Sigmoid colon (tissue), 7 donors: ENCODE data around the gene TMBIM1. TPM values are rescaled to one million over a fixed set of nuclear protein-coding genes. Genes with fewer than 3 reads are reported as not detected.

Source experiments
- DNase-seq: peaks from one replicate; pipeline ENCODE4 v3.0.0-alpha.2; 2019
- H3K27ac ChIP-seq, 4 donors: fragments of 200-600 bp; sonication (generic); one replicate each; pipeline ENCODE4 v1.5.1; 2016 to 2019; ENCODE audit warnings: mild to moderate bottlenecking in 1 of 4
- H3K27me3 ChIP-seq, 3 donors: fragments of 200-600 bp; sonication (generic); one replicate each; pipeline ENCODE4 v1.5.1; 2019; ENCODE audit warnings: mild to moderate bottlenecking in 1 of 3
- H3K36me3 ChIP-seq, 4 donors: fragments of 200-600 bp; sonication (generic); one replicate each; pipeline ENCODE4 v1.5.1; 2016 to 2019
- H3K4me1 ChIP-seq, 4 donors: fragments of 200-600 bp; sonication (generic); one replicate each; pipeline ENCODE4 v1.5.1; 2017 to 2019
- H3K4me3 ChIP-seq, 4 donors: fragments of 200-600 bp; sonication (generic); one replicate each; pipeline ENCODE4 v1.5.1; 2017 to 2019; ENCODE audit warnings: mild to moderate bottlenecking in 2 of 4, moderate library complexity in 1 of 4
- H3K9me3 ChIP-seq, 4 donors: fragments of 200-600 bp in 3 of 4; sonication (generic) in 3 of 4; one replicate each; pipeline versions ENCODE4 v1.5.1 to v1.6.1; 2013 to 2019
- EP300 ChIP-seq, 4 donors: sonication (generic); formaldehyde crosslinking; IDR thresholded peaks; one replicate each; pipeline ENCODE4 v1.6.1; 2017; ENCODE audit warnings: antibody characterized with exemption in 4 of 4
- POLR2A ChIP-seq, 2 donors: fragments of 450-650 bp; IDR thresholded peaks; one replicate each; pipeline ENCODE4 v1.6.1; 2016; ENCODE audit warnings: antibody characterized with exemption in 2 of 2, mild to moderate bottlenecking in 2 of 2, moderate library complexity in 2 of 2
- POLR2AphosphoS5 ChIP-seq, 4 donors: sonication (generic); formaldehyde crosslinking; IDR thresholded peaks; one replicate each; pipeline ENCODE4 v1.6.1; 2017; ENCODE audit warnings: antibody characterized with exemption in 4 of 4
- WGBS, 2 donors: extraction: QIAGEN DNeasy Blood & Tissue Kit; methylation state at CpG; one replicate each; pipeline ENCODE4 v1.1.7; 2013; 5-methylcytosine and 5-hydroxymethylcytosine counted together
- intact Hi-C: fragments of 100-400 bp; cut with DNase I; formaldehyde crosslinking; loops from one replicate; pipeline ENCODE4 v1.15.1; 2023
- polyA plus RNA-seq, 3 donors: library from polyadenylated mRNA; stranded (reverse); fragments of 200-250 nt; gene quantifications; one replicate each; pipeline ENCODE4 v1.2.3, GENCODE V29; 2013
- total RNA-seq, 4 donors: library from RNA; depleted of rRNA; stranded (reverse); fragments of >200 nt; gene quantifications; one replicate each; pipeline ENCODE4 v1.1.0, GENCODE V29; 2016
- TF ChIP-seq, protein P1 (sequence below), 4 experiments: fragments of 450-650 bp in 3 of 4; fragments of 200-600 bp in 1 of 4; IDR thresholded peaks; one replicate each; pipeline ENCODE4 v1.5.1; 2016 to 2019; ENCODE audit warnings: antibody characterized with exemption in 4 of 4, mild to moderate bottlenecking in 3 of 4, moderate library complexity in 2 of 4
- donor health status: healthy with polysubstance abuse.
- donor health status: Bipolar disorder and iron deficiency.
- donor health status: healthy.

Gene TMBIM1
- total and polyA plus RNA-seq, 7 donors = 90.2 to 204 (median 139) TPM

- Histone ChIP-seq H3K4me3 (no peak overlapping the region), H3K4me1 (peaks cover 0 to 64% (median 57%) of the 10 kb centered on the region in 4 donors), H3K27ac (peak overlapping the region in 3 of 4 donors; percentile 18 to 82 (median 49)), H3K9me3 (no peaks in the 10 kb centered on the region), H3K36me3 (peaks cover 29 to 48% (median 33%) of the 10 kb centered on the region in 4 donors), H3K27me3 (no peaks in the 10 kb centered on the region)
- intact Hi-C loops = no loop called here
- WGBS, 2 donors = 29 to 74% methylated on average over 22 of the region's 22 CpGs
- peak; percentile 63 for DNase-seq
- TF ChIP-seq POLR2AphosphoS5 (IDR thresholded peaks at IDR 0.05) (no peak), EP300 (IDR thresholded peaks at IDR 0.05) (no peak), POLR2A (IDR thresholded peaks at IDR 0.05) (no peak)
- TF ChIP-seq, protein P1, sequence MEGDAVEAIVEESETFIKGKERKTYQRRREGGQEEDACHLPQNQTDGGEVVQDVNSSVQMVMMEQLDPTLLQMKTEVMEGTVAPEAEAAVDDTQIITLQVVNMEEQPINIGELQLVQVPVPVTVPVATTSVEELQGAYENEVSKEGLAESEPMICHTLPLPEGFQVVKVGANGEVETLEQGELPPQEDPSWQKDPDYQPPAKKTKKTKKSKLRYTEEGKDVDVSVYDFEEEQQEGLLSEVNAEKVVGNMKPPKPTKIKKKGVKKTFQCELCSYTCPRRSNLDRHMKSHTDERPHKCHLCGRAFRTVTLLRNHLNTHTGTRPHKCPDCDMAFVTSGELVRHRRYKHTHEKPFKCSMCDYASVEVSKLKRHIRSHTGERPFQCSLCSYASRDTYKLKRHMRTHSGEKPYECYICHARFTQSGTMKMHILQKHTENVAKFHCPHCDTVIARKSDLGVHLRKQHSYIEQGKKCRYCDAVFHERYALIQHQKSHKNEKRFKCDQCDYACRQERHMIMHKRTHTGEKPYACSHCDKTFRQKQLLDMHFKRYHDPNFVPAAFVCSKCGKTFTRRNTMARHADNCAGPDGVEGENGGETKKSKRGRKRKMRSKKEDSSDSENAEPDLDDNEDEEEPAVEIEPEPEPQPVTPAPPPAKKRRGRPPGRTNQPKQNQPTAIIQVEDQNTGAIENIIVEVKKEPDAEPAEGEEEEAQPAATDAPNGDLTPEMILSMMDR (IDR thresholded peaks at IDR 0.05) = no peak
These were observed 27.3 kb downstream of the TMBIM1 start for GRCh38 chr2:218264773-218265561.

- H3K4me1 ChIP-seq = peaks cover 0 to 69% (median 62%) of the 10 kb centered on the region in 4 donors
- H3K27me3 ChIP-seq = no peaks in the 10 kb centered on the region
- H3K9me3 ChIP-seq = no peaks in the 10 kb centered on the region
- peaks cover 29 to 48% (median 33%) of the 10 kb centered on the region in 4 donors for H3K36me3 ChIP-seq
- no peak for TF ChIP-seq EP300 (IDR thresholded peaks at IDR 0.05)
- TF ChIP-seq, protein P1 (IDR thresholded peaks at IDR 0.05) = no peak
- TF ChIP-seq POLR2A (IDR thresholded peaks at IDR 0.05) = no peak
- TF ChIP-seq POLR2AphosphoS5 (IDR thresholded peaks at IDR 0.05) = no peak
- peak overlapping the region in 3 of 4 donors; percentile 18 to 82 (median 49) for H3K27ac ChIP-seq
- intact Hi-C loops = no loop called here
- no peak overlapping the region for H3K4me3 ChIP-seq
- DNase-seq = peak; percentile 64
- WGBS, 2 donors = 16 to 51% methylated on average over 17 of the region's 17 CpGs
These were observed 28.3 kb downstream of the TMBIM1 start for GRCh38 chr2:218263817-218264641.

DNA sequence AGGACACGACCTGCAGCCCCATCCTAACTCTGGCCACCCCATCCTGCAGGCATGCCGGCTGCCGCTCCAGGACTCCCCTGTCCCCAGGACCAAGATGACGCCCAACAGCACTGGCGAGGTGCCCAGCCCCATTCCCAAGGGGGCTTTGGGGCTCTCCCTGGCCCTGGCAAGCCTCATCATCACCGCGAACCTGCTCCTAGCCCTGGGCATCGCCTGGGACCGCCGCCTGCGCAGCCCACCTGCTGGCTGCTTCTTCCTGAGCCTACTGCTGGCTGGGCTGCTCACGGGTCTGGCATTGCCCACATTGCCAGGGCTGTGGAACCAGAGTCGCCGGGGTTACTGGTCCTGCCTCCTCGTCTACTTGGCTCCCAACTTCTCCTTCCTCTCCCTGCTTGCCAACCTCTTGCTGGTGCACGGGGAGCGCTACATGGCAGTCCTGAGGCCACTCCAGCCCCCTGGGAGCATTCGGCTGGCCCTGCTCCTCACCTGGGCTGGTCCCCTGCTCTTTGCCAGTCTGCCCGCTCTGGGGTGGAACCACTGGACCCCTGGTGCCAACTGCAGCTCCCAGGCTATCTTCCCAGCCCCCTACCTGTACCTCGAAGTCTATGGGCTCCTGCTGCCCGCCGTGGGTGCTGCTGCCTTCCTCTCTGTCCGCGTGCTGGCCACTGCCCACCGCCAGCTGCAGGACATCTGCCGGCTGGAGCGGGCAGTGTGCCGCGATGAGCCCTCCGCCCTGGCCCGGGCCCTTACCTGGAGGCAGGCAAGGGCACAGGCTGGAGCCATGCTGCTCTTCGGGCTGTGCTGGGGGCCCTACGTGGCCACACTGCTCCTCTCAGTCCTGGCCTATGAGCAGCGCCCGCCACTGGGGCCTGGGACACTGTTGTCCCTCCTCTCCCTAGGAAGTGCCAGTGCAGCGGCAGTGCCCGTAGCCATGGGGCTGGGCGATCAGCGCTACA is 29.4 kb downstream of the TMBIM1 start:
- H3K27me3 ChIP-seq = no peaks in the 10 kb centered on the region
- intact Hi-C loops = no loop called here
- 88 to 91% methylated on average over 39 of the region's 39 CpGs for WGBS, 2 donors
- peak; percentile 69 for DNase-seq
- peak overlapping the region in 1 of 4 donors; percentile 20 for H3K4me3 ChIP-seq
- peaks cover 0 to 69% (median 65%) of the 10 kb centered on the region in 4 donors for H3K4me1 ChIP-seq
- H3K27ac ChIP-seq = peak overlapping the region in 3 of 4 donors; percentile 49 to 89 (median 82)
- TF ChIP-seq POLR2A (IDR thresholded peaks at IDR 0.05) = no peak
- TF ChIP-seq, protein P1 (IDR thresholded peaks at IDR 0.05) = no peak
- no peak for TF ChIP-seq EP300 (IDR thresholded peaks at IDR 0.05)
- TF ChIP-seq POLR2AphosphoS5 (IDR thresholded peaks at IDR 0.05) = no peak
- H3K9me3 ChIP-seq = no peaks in the 10 kb centered on the region
- peaks cover 29 to 48% (median 33%) of the 10 kb centered on the region in 4 donors for H3K36me3 ChIP-seq

GRCh38 chr2:218262237-218262600 is 30.1 kb downstream of the TMBIM1 start:
- Histone ChIP-seq H3K27me3 (no peaks in the 10 kb centered on the region), H3K4me1 (peaks cover 0 to 68% (median 64%) of the 10 kb centered on the region in 4 donors), H3K9me3 (no peaks in the 10 kb centered on the region), H3K27ac (peak overlapping the region; percentile 80 to 89 (median 83)), H3K36me3 (peaks cover 23 to 42% (median 33%) of the 10 kb centered on the region in 4 donors), H3K4me3 (peak overlapping the region in 1 of 4 donors; percentile 20)
- 75 to 83% methylated on average over 6 of the region's 6 CpGs for WGBS, 2 donors
- intact Hi-C loops = no loop called here
- TF ChIP-seq POLR2A (IDR thresholded peaks at IDR 0.05) = no peak
- no peak for TF ChIP-seq EP300 (IDR thresholded peaks at IDR 0.05)
- DNase-seq = no peak
